ENCODE results near the gene SLAMF6. TPM values are rescaled to one million over a fixed set of nuclear protein-coding genes. Genes with fewer than 3 reads are reported as not detected.
"Not testable (repeated sequence)": the region's sequence is repeated elsewhere in the genome, so short reads cannot be mapped to it uniquely, and the experiment has no call there.

Gene SLAMF6
- total and polyA plus RNA-seq, 4 experiments from 2014 or later = 56.4 to 105 (median 78.0) TPM

DNA sequence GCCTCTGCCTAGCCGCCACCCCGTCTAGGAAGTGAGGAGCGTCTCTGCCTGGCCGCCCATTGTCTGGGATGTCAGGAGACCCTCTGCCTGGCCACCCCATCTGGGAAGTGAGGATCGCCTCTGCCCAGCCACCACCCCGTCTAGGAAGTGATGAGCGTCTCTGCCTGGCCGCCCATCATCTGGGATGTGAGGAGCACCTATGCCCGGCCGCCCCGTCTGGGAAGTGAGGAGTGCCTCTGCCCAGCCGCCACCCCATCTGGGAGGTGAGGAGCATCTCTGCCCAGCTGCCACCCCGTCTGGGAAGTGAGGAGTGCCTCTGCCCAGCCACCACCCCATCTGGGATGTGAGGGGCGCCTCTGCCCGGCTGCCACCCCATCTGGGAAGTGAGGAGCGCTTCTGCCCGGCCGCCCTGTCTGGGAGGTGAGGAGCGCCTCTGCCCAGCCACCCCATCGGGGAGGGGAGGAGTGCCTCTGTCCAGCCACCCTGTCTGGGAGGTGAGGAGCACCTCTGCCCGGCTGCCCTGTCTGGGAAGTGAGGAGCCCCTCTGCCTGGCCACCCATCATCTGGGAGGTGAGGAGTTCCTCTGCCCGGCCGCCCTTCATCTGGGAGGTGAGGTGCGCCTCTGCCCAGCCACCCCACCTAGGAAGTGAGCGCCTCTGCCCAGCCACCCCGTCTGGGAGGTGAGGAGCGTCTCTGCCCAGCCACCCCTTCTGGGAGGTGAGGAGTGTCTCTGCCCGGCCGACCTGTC is 8.9 kb upstream of the SLAMF6 start:
- H3K9me3 ChIP-seq (ENCODE audit: control insufficient read depth in 1 of 2, low read length in 2 of 2); H3K27me3 Mint-ChIP-seq; DNase-seq; H3K4me3 Mint-ChIP-seq; H3K36me3 ChIP-seq (ENCODE audit: insufficient read depth, low read length); intact Hi-C loops (cut with micrococcal nuclease); H3K27ac ChIP-seq (ENCODE audit: low read depth, low read length); CTCF ChIA-PET (ENCODE audit: partially characterized antibody); H3K27me3 ChIP-seq (ENCODE audit: insufficient read depth, low read length); H3K4me3 ChIP-seq (ENCODE audit: low read length in 2 of 2): not testable (repeated sequence)
- peak overlapping the region in 1 of 7 donors; percentile 52 for H3K27ac Mint-ChIP-seq
- peaks cover 9 to 26% (median 21%) of the 10 kb centered on the region in 4 donors for H3K4me1 Mint-ChIP-seq
- peaks cover 2 to 51% (median 33%) of the 10 kb centered on the region in 8 donors for H3K9me3 Mint-ChIP-seq
- H3K4me1 ChIP-seq (ENCODE audit: insufficient read depth, low read length) = peaks cover 12% of the 10 kb centered on the region
- H3K36me3 Mint-ChIP-seq = peaks cover 11 to 28% of the 10 kb centered on the region in 2 donors
- POLR2A ChIA-PET (ENCODE audit: partially characterized antibody) = interaction anchor here (1.0 kb wide), 1 partner anchor 10 kb away, joined by 3 read pairs; no protein-coding TSS in a partner anchor

GRCh38 chr1:160529401-160529952 is 6.4 kb upstream of the SLAMF6 start:
- H3K4me3 ChIP-seq (ENCODE audit: low read length in 2 of 2); H3K36me3 ChIP-seq (ENCODE audit: insufficient read depth, low read length); H3K27ac ChIP-seq (ENCODE audit: low read depth, low read length); H3K27me3 ChIP-seq (ENCODE audit: insufficient read depth, low read length); DNase-seq; H3K9me3 ChIP-seq (ENCODE audit: control insufficient read depth in 1 of 2, low read length in 2 of 2); H3K27me3 Mint-ChIP-seq: not testable (repeated sequence)
- ChIA-PET POLR2A (ENCODE audit: partially characterized antibody) (interaction anchor here (0.6 to 2.5 kb wide), 7 partner anchors 10 to 101 kb away, joined by 3 to 10 read pairs (median 3); no protein-coding TSS in a partner anchor), CTCF (ENCODE audit: partially characterized antibody) (interaction anchor here (0.8 to 1.8 kb wide), 6 partner anchors 9 to 146 kb away, joined by 3 to 6 read pairs (median 3); no protein-coding TSS in a partner anchor)
- peak overlapping the region in 1 of 8 donors; percentile 52 for H3K4me3 Mint-ChIP-seq
- peaks cover 10 to 45% (median 28%) of the 10 kb centered on the region in 4 donors for H3K4me1 Mint-ChIP-seq
- intact Hi-C loops (cut with micrococcal nuclease) = loop anchor here (10.0 kb wide), 1 partner anchor 185 kb away; the partner anchor contains the start of genes COPA and NCSTN
- H3K27ac Mint-ChIP-seq = peak overlapping the region in 3 of 7 donors; percentile 35 to 43 (median 36)
- H3K9me3 Mint-ChIP-seq = peaks cover 4 to 48% (median 34%) of the 10 kb centered on the region in 8 donors
- H3K4me1 ChIP-seq (ENCODE audit: insufficient read depth, low read length) = peaks cover 12% of the 10 kb centered on the region
- H3K36me3 Mint-ChIP-seq = peaks cover 14 to 27% of the 10 kb centered on the region in 2 donors

DNA sequence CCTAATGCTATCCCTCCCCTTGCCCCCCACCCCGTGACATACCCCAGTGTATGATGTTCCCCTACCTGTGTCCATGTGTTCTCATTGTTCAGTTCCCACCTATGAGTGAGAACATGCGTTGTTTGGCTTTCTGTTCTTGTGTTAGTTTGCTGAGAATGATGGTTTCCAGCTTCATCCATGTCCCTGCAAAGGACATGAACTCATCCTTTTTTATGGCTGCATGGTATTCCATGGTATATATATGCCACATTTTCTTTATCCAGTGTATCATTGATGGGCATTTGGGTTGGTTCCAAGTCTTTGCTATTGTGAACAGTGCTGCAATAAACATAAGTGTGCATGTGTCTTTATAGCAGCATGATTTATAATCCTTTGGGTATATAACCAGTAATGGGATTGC is 734 bp upstream of the SLAMF6 start:
- intact Hi-C loops (cut with micrococcal nuclease) = loop anchor here (1.0 to 10.0 kb wide), 3 partner anchors 17 to 179 kb away; partner anchors contain the start of genes COPA and NCSTN
- H3K4me3 Mint-ChIP-seq = peak overlapping the region; percentile 21 to 72 (median 44)
- H3K4me1 Mint-ChIP-seq = peaks cover 44 to 66% (median 59%) of the 10 kb centered on the region in 4 donors
- not testable (repeated sequence) for H3K9me3 ChIP-seq (ENCODE audit: control insufficient read depth in 1 of 2, low read length in 2 of 2); H3K27ac ChIP-seq (ENCODE audit: low read depth, low read length); H3K27me3 Mint-ChIP-seq; DNase-seq; H3K36me3 ChIP-seq (ENCODE audit: insufficient read depth, low read length); H3K4me3 ChIP-seq (ENCODE audit: low read length in 2 of 2); H3K27me3 ChIP-seq (ENCODE audit: insufficient read depth, low read length)
- ChIA-PET POLR2A (ENCODE audit: partially characterized antibody) (interaction anchor here (0.6 to 4.3 kb wide), 22 partner anchors 10 to 188 kb away, joined by 3 to 46 read pairs (median 4); partner anchors contain the start of genes CD48 and CD84), CTCF (ENCODE audit: partially characterized antibody) (interaction anchor here (1.0 to 3.6 kb wide), 7 partner anchors 11 to 254 kb away, joined by 3 to 14 read pairs (median 6); no protein-coding TSS in a partner anchor)
- peaks cover 40% of the 10 kb centered on the region for H3K4me1 ChIP-seq (ENCODE audit: insufficient read depth, low read length)
- H3K36me3 Mint-ChIP-seq = peaks cover 22 to 27% of the 10 kb centered on the region in 2 donors
- peak overlapping the region in 6 of 7 donors; percentile 46 to 90 (median 69) for H3K27ac Mint-ChIP-seq
- peaks cover 4 to 35% (median 31%) of the 10 kb centered on the region in 8 donors for H3K9me3 Mint-ChIP-seq

DNA sequence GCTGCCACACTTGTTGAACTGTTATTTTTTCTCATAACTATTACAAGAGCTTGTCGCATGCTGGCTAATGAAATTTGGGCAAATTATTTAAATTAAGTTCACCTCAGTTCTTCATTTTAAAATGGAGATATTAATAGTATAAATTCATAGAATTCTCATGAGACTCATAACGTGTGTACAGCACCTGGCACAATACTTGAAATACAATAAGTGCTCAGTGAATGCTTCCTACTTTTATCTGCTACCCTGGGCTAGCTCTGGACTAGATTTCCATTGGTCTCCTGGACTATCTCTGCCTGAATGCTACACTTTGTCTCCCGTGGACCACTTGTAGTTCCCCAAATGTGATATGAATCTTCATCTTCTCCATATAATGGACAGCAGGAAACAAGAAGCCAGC is 919 bp downstream of the SLAMF6 start:
- Histone ChIP-seq H3K36me3 (ENCODE audit: insufficient read depth, low read length) (no peaks in the 10 kb centered on the region), H3K4me3 (ENCODE audit: low read length in 2 of 2) (peak overlapping the region; percentile 69 to 71), H3K27ac (ENCODE audit: low read depth, low read length) (peak overlapping the region; percentile 60), H3K27me3 (ENCODE audit: insufficient read depth, low read length) (no peaks in the 10 kb centered on the region), H3K4me1 (ENCODE audit: insufficient read depth, low read length) (peaks cover 57% of the 10 kb centered on the region), H3K9me3 (ENCODE audit: control insufficient read depth in 1 of 2, low read length in 2 of 2) (no peaks in the 10 kb centered on the region)
- Mint-ChIP-seq H3K4me1 (peaks cover 59 to 79% (median 71%) of the 10 kb centered on the region in 4 donors), H3K36me3 (peaks cover 22 to 27% of the 10 kb centered on the region in 2 donors), H3K4me3 (peak overlapping the region; percentile 91 to 98 (median 95)), H3K9me3 (peaks cover 2 to 24% (median 18%) of the 10 kb centered on the region in 8 donors), H3K27me3 (no peaks in the 10 kb centered on the region), H3K27ac (peak overlapping the region; percentile 89 to 98 (median 95))
- ChIA-PET POLR2A (ENCODE audit: partially characterized antibody) (interaction anchor here (0.8 to 4.3 kb wide), 24 partner anchors 9 to 179 kb away, joined by 3 to 46 read pairs (median 4); partner anchors contain the start of genes CD84, COPA and NCSTN), CTCF (ENCODE audit: partially characterized antibody) (interaction anchor here (0.6 to 3.6 kb wide), 15 partner anchors 13 to 153 kb away, joined by 3 to 14 read pairs (median 4); no protein-coding TSS in a partner anchor)
- intact Hi-C loops (cut with micrococcal nuclease) = loop anchor here (10.0 kb wide), 1 partner anchor 177 kb away; the partner anchor contains the start of genes COPA and NCSTN
- no peak for DNase-seq

DNA sequence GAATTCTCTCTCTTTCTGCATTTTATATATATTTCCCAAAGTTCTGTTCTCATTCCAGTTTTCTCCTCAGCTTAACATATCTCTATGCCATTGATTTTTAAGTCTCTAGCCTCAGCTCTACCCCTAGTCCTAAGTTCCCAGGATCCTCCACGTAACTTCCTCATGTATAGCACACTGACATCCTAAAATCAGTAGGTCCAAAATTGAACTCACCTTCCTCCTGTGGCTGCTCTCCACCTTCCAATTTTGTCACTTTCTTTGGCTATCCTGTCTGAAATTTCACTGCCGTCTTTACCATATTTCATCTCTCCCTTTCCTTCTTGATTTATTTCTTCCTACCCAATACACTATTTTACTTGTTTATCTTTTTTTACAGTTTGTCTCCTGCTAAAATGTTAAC is 1.5 kb downstream of the SLAMF6 start:
- Histone ChIP-seq H3K4me3 (ENCODE audit: low read length in 2 of 2) (peak overlapping the region; percentile 69 to 71), H3K9me3 (ENCODE audit: control insufficient read depth in 1 of 2, low read length in 2 of 2) (no peaks in the 10 kb centered on the region), H3K27ac (ENCODE audit: low read depth, low read length) (peak overlapping the region; percentile 60), H3K4me1 (ENCODE audit: insufficient read depth, low read length) (peaks cover 62% of the 10 kb centered on the region), H3K36me3 (ENCODE audit: insufficient read depth, low read length) (no peaks in the 10 kb centered on the region), H3K27me3 (ENCODE audit: insufficient read depth, low read length) (no peaks in the 10 kb centered on the region)
- Mint-ChIP-seq H3K4me3 (peak overlapping the region; percentile 91 to 98 (median 95)), H3K4me1 (peaks cover 65 to 84% (median 71%) of the 10 kb centered on the region in 4 donors), H3K27ac (peak overlapping the region; percentile 84 to 98 (median 95)), H3K27me3 (no peaks in the 10 kb centered on the region), H3K9me3 (peaks cover 0 to 18% (median 12%) of the 10 kb centered on the region in 8 donors), H3K36me3 (peaks cover 22 to 26% of the 10 kb centered on the region in 2 donors)
- no peak for DNase-seq
- ChIA-PET POLR2A (ENCODE audit: partially characterized antibody) (interaction anchor here (0.8 to 4.3 kb wide), 14 partner anchors 8 to 91 kb away, joined by 3 to 46 read pairs (median 6); partner anchors contain the start of gene CD84), CTCF (ENCODE audit: partially characterized antibody) (interaction anchor here (0.6 to 3.6 kb wide), 6 partner anchors 22 to 98 kb away, joined by 3 to 14 read pairs (median 4); no protein-coding TSS in a partner anchor)
- intact Hi-C loops (cut with micrococcal nuclease) = loop anchor here (10.0 kb wide), 1 partner anchor 177 kb away; the partner anchor contains the start of genes COPA and NCSTN

- Histone ChIP-seq H3K27ac (ENCODE audit: low read depth, low read length) (peak overlapping the region; percentile 60), H3K4me3 (ENCODE audit: low read length in 2 of 2) (peak overlapping the region; percentile 69 to 71), H3K27me3 (ENCODE audit: insufficient read depth, low read length) (no peaks in the 10 kb centered on the region), H3K9me3 (ENCODE audit: control insufficient read depth in 1 of 2, low read length in 2 of 2) (no peaks in the 10 kb centered on the region), H3K4me1 (ENCODE audit: insufficient read depth, low read length) (peaks cover 68% of the 10 kb centered on the region), H3K36me3 (ENCODE audit: insufficient read depth, low read length) (no peaks in the 10 kb centered on the region)
- ChIA-PET POLR2A (ENCODE audit: partially characterized antibody) (interaction anchor here (1.1 to 4.3 kb wide), 6 partner anchors 19 to 90 kb away, joined by 3 to 46 read pairs (median 20); partner anchors contain the start of gene CD84), CTCF (ENCODE audit: partially characterized antibody) (interaction anchor here (1.1 to 2.0 kb wide), 3 partner anchors 86 to 94 kb away, joined by 3 to 6 read pairs (median 4); no protein-coding TSS in a partner anchor)
- intact Hi-C loops (cut with micrococcal nuclease) = loop anchor here (10.0 kb wide), 1 partner anchor 176 kb away; the partner anchor contains the start of genes COPA and NCSTN
- peak in 2 of 5 donors; percentile 12 to 33 for DNase-seq
- Mint-ChIP-seq H3K27ac (peak overlapping the region; percentile 84 to 98 (median 95)), H3K4me3 (peak overlapping the region; percentile 91 to 98 (median 95)), H3K4me1 (peaks cover 69 to 90% (median 75%) of the 10 kb centered on the region in 4 donors), H3K9me3 (peaks cover 0 to 15% (median 8%) of the 10 kb centered on the region in 8 donors), H3K36me3 (peaks cover 22 to 28% of the 10 kb centered on the region in 2 donors), H3K27me3 (no peaks in the 10 kb centered on the region)
Measured at GRCh38 chr1:160520999-160521398, 2.1 kb downstream of the SLAMF6 start.
